Upper lobe of right lung (tissue), 1 donor: ENCODE measurements around the gene RGCC. TPM values are rescaled to one million over a fixed set of nuclear protein-coding genes. Genes with fewer than 3 reads are reported as not detected.

Experiments used
- ATAC-seq: fragments of 200-7000 bp; cut with Tn5 transposase; one replicate; pipeline ENCODE4 v1.9.1; 2020; ENCODE audit warnings: mild to moderate bottlenecking, moderate library complexity
- DNase-seq: peaks from one replicate; pipeline ENCODE4 v3.0.0-alpha.2; 2020
- H3K27ac ChIP-seq: fragments of 200-600 bp; one replicate; pipeline ENCODE4 v1.8.0; 2022
- H3K27me3 ChIP-seq: fragments of 200-600 bp; one replicate; pipeline ENCODE4 v1.8.0; 2022; ENCODE audit warnings: mild to moderate bottlenecking
- H3K36me3 ChIP-seq: fragments of 200-600 bp; one replicate; pipeline ENCODE4 v1.8.0; 2022
- H3K4me1 ChIP-seq: fragments of 200-600 bp; one replicate; pipeline ENCODE4 v1.8.0; 2022
- H3K4me3 ChIP-seq: fragments of 200-600 bp; one replicate; pipeline ENCODE4 v1.8.0; 2022; ENCODE audit warnings: mild to moderate bottlenecking
- H3K9me3 ChIP-seq: fragments of 200-600 bp; one replicate; pipeline ENCODE4 v1.8.0; 2022
- CTCF ChIP-seq: fragments of 200-600 bp; IDR thresholded peaks from one replicate; pipeline ENCODE4 v1.8.0; 2022; ENCODE audit warnings: antibody characterized with exemption
- intact Hi-C: fragments of 100-400 bp; cut with DNase I; formaldehyde crosslinking; loops from one replicate; pipeline ENCODE4 v1.11.0; 2022
- total RNA-seq: library from RNA; stranded (reverse); fragmentation: NEBNext Ultra II Directional; extraction: Animal tissue kit (Norgen Biotek cat#: 25700); gene quantifications from one replicate; pipeline ENCODE4 v1.2.1, GENCODE V29; 2021
- donor health status: DM: no; HTN: yes; CAD: no; lungs with severe emphysema.

RGCC gene
- total RNA-seq, 1 donor from 2014 or later = 752 TPM

GRCh38 chr13:41514853-41515395 is 57.6 kb downstream of the RGCC start:
- no peak overlapping the region for H3K4me3 ChIP-seq
- no peaks in the 10 kb centered on the region for H3K27me3 ChIP-seq
- H3K36me3 ChIP-seq = no peaks in the 10 kb centered on the region
- ATAC-seq (no peak), DNase-seq (no peak)
- intact Hi-C loops = no loop called here
- TF ChIP-seq CTCF = no peak
- H3K4me1 ChIP-seq = no peaks in the 10 kb centered on the region
- no peaks in the 10 kb centered on the region for H3K9me3 ChIP-seq
- H3K27ac ChIP-seq = no peak overlapping the region

GRCh38 chr13:41515491-41516139 is 58.3 kb downstream of the RGCC start:
- Histone ChIP-seq H3K4me3 (no peak overlapping the region), H3K4me1 (no peaks in the 10 kb centered on the region), H3K9me3 (no peaks in the 10 kb centered on the region), H3K27ac (no peak overlapping the region), H3K36me3 (no peaks in the 10 kb centered on the region), H3K27me3 (no peaks in the 10 kb centered on the region)
- ATAC-seq (no peak), DNase-seq (no peak)
- intact Hi-C loops = no loop called here
- TF ChIP-seq CTCF = no peak

DNA sequence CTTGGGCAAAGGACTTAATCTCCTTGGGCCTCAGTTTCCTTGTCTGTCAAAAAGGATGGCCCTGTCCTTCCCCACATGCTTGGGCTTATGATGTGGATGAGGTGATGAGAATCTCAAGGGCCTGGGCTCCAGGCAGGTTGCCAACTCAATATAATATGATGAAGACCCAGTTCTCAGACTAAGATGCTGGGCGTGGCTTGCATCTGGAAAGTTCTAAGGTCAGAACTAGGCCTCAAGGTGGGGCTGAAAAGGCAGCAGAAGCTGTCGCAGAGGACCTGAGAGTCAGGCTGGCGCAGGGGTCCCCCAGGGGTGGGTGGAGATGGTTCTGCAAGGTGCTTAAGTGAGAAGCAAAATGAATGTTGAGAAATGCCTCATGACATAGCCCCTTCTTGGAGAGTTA is 58.8 kb downstream of the RGCC start:
- Histone ChIP-seq H3K9me3 (no peaks in the 10 kb centered on the region), H3K4me3 (no peak overlapping the region), H3K4me1 (no peaks in the 10 kb centered on the region), H3K27ac (no peak overlapping the region), H3K36me3 (no peaks in the 10 kb centered on the region), H3K27me3 (no peaks in the 10 kb centered on the region)
- ATAC-seq (no peak), DNase-seq (no peak)
- no peak for TF ChIP-seq CTCF
- intact Hi-C loops = no loop called here

DNA sequence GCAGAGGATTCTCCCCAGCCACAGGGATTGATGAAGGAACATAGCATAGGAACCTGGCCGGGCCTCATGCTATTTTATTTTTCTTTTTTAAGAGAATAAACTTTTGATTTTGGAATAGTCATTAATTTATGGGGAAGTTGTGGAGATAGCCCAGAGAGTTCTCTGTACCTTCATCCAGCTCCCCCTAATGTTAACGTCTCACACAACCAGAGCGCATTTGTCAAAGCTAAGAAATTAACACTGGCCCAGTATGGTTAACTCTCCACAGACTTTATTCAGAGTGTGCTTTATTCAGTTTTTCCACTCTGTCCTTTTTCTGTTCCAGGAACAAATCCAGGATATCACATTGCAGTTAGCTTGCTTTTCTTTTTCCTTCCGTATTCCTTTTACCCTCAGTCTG is 59.4 kb downstream of the RGCC start:
- ATAC-seq (no peak), DNase-seq (no peak)
- H3K9me3 ChIP-seq = no peaks in the 10 kb centered on the region
- H3K27ac ChIP-seq = no peak overlapping the region
- TF ChIP-seq CTCF = no peak
- no peaks in the 10 kb centered on the region for H3K36me3 ChIP-seq
- H3K27me3 ChIP-seq = no peaks in the 10 kb centered on the region
- H3K4me1 ChIP-seq = no peaks in the 10 kb centered on the region
- H3K4me3 ChIP-seq = no peak overlapping the region
- intact Hi-C loops = no loop called here

DNA sequence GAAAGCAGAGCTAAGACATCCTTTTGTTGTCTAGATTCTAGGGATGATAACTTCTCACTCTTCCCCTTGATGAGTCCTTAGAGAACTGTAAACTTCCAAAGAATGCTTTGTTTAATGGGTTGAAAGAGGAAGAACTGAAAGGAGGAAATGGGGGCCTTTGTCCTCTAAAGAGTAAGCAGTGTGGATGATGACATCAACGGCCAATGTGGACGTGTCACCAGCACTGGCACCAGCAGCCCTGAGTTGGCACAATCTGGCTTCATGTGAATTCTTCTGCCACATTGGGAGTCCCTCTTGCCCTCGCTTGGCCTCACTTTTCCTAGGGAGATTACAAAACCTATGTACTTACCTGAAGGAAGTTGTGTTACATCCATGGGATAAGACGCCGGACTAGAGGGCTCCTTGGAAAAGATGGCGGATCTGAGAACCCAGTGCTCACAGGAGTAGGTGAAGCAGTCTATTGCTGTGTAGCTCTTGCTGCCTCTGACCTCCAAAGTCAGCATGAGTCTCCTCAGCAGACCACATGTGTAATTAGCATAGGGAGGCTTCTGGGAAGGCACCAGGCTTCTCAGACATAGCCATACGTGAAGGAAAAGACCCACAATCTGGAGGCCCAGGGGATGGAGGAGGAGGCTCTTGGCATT is 62.8 kb downstream of the RGCC start:
- Histone ChIP-seq H3K4me3 (no peak overlapping the region), H3K4me1 (no peaks in the 10 kb centered on the region), H3K27ac (no peak overlapping the region), H3K27me3 (no peaks in the 10 kb centered on the region), H3K9me3 (no peaks in the 10 kb centered on the region), H3K36me3 (no peaks in the 10 kb centered on the region)
- ATAC-seq (peak; percentile 75), DNase-seq (no peak)
- intact Hi-C loops = no loop called here
- no peak for TF ChIP-seq CTCF

Other genes starting within 250 kb of the RGCC start
- 10.7 TPM for gene MTRF1, start 194.0 kb upstream of the RGCC start, total RNA-seq
- gene NAA16, start 146.3 kb upstream of the RGCC start, total RNA-seq = 20.9 TPM